Naive thymus-derived CD8-positive, alpha-beta T cell (primary cell): ENCODE data around the gene EXOC3L4. TPM values are rescaled to one million over a fixed set of nuclear protein-coding genes. Genes with fewer than 3 reads are reported as not detected.

Experiments used
- ATAC-seq, 2 donors: fragments of 150-1000 bp; cut with Tn5 transposase in 1 of 2; sonication (Bioruptor Pico), chemical (Tn5 transposase) in 1 of 2; 1 replicate in 1 of 2; 2 replicates in 1 of 2; pipeline ENCODE4 v1.10.0; 2021; ENCODE audit warnings: mild to moderate bottlenecking in 2 of 2, moderate library complexity in 2 of 2
- POLR2A ChIA-PET: fragments of 350-600 bp; sonication (Branson Sonifier 250); formaldehyde crosslinking; loops from one replicate; lab custom pipeline; 2021; ENCODE audit warnings: antibody characterized with exemption; lab: Charles Lee
- DNase-seq, 10 donors: peaks; one replicate each; pipeline versions ENCODE4 v3.0.0 to v3.0.0-alpha.2; 2020 to 2022
- H3K27ac Mint-ChIP-seq, 10 donors: one replicate each; pipeline ENCODE4 v1.8.0; 2020 to 2022; ENCODE audit warnings: mild to moderate bottlenecking in 10 of 10, mixed read lengths in 10 of 10, moderate library complexity in 4 of 10, inconsistent platforms in 1 of 10
- H3K27me3 Mint-ChIP-seq, 5 donors: one replicate each; pipeline ENCODE4 v1.8.0; 2021 to 2022; ENCODE audit warnings: mixed read lengths in 5 of 5
- H3K36me3 Mint-ChIP-seq, 3 donors: one replicate each; pipeline ENCODE4 v1.8.0; 2020 to 2022; ENCODE audit warnings: mixed read lengths in 3 of 3, mild to moderate bottlenecking in 2 of 3, inconsistent platforms in 1 of 3
- H3K4me1 Mint-ChIP-seq, 4 donors: one replicate each; pipeline ENCODE4 v1.8.0; 2021 to 2022; ENCODE audit warnings: mixed read lengths in 4 of 4
- H3K4me3 Mint-ChIP-seq, 10 donors: one replicate each; pipeline ENCODE4 v1.8.0; 2020 to 2022; ENCODE audit warnings: mild to moderate bottlenecking in 10 of 10, mixed read lengths in 10 of 10, moderate library complexity in 6 of 10, inconsistent platforms in 1 of 10
- H3K9me3 Mint-ChIP-seq, 9 donors: one replicate each; pipeline ENCODE4 v1.8.0; 2020 to 2022; ENCODE audit warnings: mixed read lengths in 9 of 9, mild to moderate bottlenecking in 3 of 9, inconsistent platforms in 1 of 9, moderate library complexity in 1 of 9
- polyA plus RNA-seq, 3 donors: library from polyadenylated mRNA; unstranded; fragments of 300-500 nt; fragmentation: Illumina TruSeq; gene quantifications; one replicate each; pipeline ENCODE4 v1.2.3, GENCODE V29; 2021
- total RNA-seq, 8 experiments: library from RNA in 2 of 8; stranded (reverse) in 2 of 8; gene quantifications; one replicate each; pipeline ENCODE4 v1.2.3 and lab custom pipeline; 2021 to 2026

EXOC3L4 gene
- total and polyA plus RNA-seq, 5 experiments from 2014 or later, result not detected

- no peak overlapping the region for H3K4me3 Mint-ChIP-seq
- H3K27ac Mint-ChIP-seq, result no peak overlapping the region
- no peak for ATAC-seq
- POLR2A ChIA-PET, result no interaction called here
- no peaks in the 10 kb centered on the region for H3K9me3 Mint-ChIP-seq
- H3K36me3 Mint-ChIP-seq, result no peaks in the 10 kb centered on the region
- H3K27me3 Mint-ChIP-seq, result peaks cover 7 to 42% (median 19%) of the 10 kb centered on the region in 5 donors
- DNase-seq, result no peak
- peaks cover 0 to 9% (median 2%) of the 10 kb centered on the region in 4 donors for H3K4me1 Mint-ChIP-seq
Observed at GRCh38 chr14:103099081-103099732, 4.7 kb downstream of the EXOC3L4 start.

- Mint-ChIP-seq H3K9me3 (no peaks in the 10 kb centered on the region), H3K4me1 (peaks cover 2 to 11% (median 4%) of the 10 kb centered on the region in 4 donors), H3K4me3 (no peak overlapping the region), H3K27me3 (peaks cover 7 to 44% (median 21%) of the 10 kb centered on the region in 5 donors), H3K27ac (no peak overlapping the region), H3K36me3 (no peaks in the 10 kb centered on the region)
- DNase-seq, result no peak
- no peak for ATAC-seq
- POLR2A ChIA-PET, result no interaction called here
Observed at GRCh38 chr14:103099733-103100280, 5.3 kb downstream of the EXOC3L4 start.

DNA sequence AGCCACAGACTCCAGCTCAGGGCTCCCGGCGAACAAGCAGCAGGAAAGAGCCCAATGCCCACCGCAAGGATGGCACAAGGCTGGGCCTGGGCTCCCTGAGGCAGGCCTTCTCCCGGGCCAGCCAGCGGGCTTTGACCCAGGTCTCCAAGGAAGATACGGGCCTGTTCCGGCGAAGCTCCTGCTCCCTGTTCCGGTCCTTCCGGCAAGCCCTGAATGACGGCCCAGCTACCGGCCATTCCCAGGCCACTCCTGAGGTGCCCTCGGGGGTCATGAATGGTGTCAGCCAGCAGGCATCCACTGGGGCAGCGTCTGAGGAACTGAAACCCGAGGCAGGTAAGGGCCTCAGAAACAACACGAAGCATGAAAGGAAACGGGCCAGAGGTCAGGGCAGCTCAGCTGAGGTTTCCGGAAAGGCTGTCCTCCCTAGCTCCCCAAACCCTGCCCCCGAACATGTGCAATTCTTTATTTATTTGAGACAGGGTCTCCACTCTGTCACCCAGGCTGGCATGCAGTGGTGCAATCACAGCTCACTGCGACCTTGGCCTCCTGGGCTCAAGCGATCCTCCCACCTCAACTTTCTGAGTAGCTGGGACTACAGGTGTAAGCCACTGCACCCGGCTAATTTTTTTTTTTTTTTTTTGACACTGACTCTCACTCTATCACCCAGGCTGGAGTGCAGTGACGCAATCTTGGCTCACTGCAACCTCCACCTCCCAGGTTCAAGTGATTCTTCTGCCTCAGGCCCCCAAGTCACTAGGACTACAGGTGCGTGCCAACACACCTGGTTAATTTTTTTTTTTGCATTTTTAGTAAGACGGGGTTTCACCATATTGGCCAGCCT, 6.0 kb downstream of the EXOC3L4 start:
- H3K36me3 Mint-ChIP-seq, result no peaks in the 10 kb centered on the region
- H3K9me3 Mint-ChIP-seq, result no peaks in the 10 kb centered on the region
- H3K27me3 Mint-ChIP-seq, result peaks cover 7 to 51% (median 26%) of the 10 kb centered on the region in 5 donors
- no peak for ATAC-seq
- no peak overlapping the region for H3K27ac Mint-ChIP-seq
- POLR2A ChIA-PET, result no interaction called here
- peaks cover 8 to 16% (median 9%) of the 10 kb centered on the region in 4 donors for H3K4me1 Mint-ChIP-seq
- H3K4me3 Mint-ChIP-seq, result no peak overlapping the region
- no peak for DNase-seq

DNA sequence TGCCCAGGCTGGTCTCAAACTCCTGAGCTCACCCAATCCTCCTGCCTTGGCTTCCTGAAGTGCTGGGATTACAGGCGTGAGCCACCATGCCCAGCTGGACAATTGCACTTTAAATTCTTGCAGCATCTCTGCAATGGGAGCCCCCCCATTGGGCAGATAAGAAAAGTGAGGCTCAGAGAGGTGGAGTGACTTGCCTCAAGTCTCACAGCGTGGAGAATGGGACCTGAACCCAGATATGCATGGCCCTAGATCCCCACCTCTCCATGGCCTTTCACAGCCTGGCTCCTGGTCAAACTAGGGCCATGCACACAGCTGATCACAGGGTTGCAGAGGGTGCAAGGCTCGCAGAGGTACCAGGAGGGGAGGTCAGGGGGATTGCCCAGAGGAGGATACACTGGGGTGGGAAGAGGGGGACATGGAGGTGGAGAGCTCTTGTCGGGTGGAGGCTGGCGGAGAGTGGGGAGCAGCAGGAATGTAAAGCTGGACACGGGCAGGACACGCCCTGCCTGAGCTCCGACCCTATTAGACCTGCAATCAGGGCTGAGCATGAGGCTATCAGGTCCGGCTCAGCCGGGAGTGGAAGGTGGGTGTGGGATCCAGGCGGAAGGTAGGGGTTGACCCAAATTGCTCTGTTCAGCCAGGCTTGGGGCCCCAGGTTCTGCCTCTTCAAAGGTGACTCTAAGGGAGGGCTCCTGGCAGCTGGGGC, 6.9 kb downstream of the EXOC3L4 start:
- peak overlapping the region in 1 of 10 donors; percentile 29 for H3K27ac Mint-ChIP-seq
- DNase-seq, result no peak
- peaks cover 7 to 55% (median 26%) of the 10 kb centered on the region in 5 donors for H3K27me3 Mint-ChIP-seq
- no peak for ATAC-seq
- peak overlapping the region in 2 of 10 donors; percentile 18 to 19 for H3K4me3 Mint-ChIP-seq
- no peaks in the 10 kb centered on the region for H3K9me3 Mint-ChIP-seq
- H3K36me3 Mint-ChIP-seq, result no peaks in the 10 kb centered on the region
- POLR2A ChIA-PET, result no interaction called here
- peaks cover 8 to 16% (median 11%) of the 10 kb centered on the region in 4 donors for H3K4me1 Mint-ChIP-seq

DNA sequence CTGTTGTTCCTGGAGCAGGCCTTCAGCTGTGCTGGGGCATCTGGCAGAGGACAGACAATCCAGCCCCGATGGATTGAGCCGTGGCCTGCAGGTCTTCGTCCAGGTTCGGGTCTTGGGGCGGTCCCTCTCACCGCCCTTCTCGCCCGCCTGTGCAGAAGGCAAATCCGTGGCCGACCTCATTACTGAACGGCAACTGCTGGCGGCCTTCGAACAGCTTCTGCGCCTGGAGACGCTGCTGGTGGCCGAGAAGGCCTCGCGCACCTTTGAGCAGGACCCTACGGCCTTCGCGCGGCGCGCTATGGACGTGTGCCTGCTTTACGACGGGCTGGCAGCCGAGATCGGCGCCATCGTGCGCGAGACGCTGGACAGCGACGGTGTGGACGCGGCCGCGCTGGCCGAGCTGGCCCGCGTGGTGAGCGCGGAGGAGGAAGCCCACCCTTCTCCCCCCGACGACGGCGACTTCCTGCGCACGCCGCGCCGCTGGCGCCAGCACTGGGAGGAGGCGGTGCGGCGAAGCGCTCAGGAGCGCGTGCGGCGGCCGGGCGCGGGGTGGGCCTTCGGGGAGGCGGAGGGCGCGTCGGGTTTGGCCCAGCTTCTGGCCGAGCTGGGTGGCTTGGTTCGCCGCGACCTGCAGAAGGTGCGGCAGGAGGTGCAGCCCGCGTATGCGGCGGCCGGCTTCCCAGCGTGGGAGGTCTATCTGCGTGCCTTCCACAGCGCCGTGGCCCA, 7.6 kb downstream of the EXOC3L4 start:
- Mint-ChIP-seq H3K27me3 (peaks cover 7 to 52% (median 24%) of the 10 kb centered on the region in 5 donors), H3K27ac (no peak overlapping the region), H3K4me1 (peaks cover 8 to 16% (median 11%) of the 10 kb centered on the region in 4 donors), H3K36me3 (no peaks in the 10 kb centered on the region), H3K4me3 (no peak overlapping the region), H3K9me3 (no peaks in the 10 kb centered on the region)
- no peak for DNase-seq
- ATAC-seq, result no peak
- POLR2A ChIA-PET, result no interaction called here

GRCh38 chr14:103102689-103103260, 8.2 kb downstream of the EXOC3L4 start:
- POLR2A ChIA-PET, result no interaction called here
- Mint-ChIP-seq H3K27me3 (peaks cover 7 to 49% (median 21%) of the 10 kb centered on the region in 5 donors), H3K36me3 (no peaks in the 10 kb centered on the region), H3K4me1 (peaks cover 8 to 16% (median 11%) of the 10 kb centered on the region in 4 donors), H3K9me3 (no peaks in the 10 kb centered on the region), H3K27ac (no peak overlapping the region), H3K4me3 (no peak overlapping the region)
- no peak for ATAC-seq
- no peak for DNase-seq

DNA sequence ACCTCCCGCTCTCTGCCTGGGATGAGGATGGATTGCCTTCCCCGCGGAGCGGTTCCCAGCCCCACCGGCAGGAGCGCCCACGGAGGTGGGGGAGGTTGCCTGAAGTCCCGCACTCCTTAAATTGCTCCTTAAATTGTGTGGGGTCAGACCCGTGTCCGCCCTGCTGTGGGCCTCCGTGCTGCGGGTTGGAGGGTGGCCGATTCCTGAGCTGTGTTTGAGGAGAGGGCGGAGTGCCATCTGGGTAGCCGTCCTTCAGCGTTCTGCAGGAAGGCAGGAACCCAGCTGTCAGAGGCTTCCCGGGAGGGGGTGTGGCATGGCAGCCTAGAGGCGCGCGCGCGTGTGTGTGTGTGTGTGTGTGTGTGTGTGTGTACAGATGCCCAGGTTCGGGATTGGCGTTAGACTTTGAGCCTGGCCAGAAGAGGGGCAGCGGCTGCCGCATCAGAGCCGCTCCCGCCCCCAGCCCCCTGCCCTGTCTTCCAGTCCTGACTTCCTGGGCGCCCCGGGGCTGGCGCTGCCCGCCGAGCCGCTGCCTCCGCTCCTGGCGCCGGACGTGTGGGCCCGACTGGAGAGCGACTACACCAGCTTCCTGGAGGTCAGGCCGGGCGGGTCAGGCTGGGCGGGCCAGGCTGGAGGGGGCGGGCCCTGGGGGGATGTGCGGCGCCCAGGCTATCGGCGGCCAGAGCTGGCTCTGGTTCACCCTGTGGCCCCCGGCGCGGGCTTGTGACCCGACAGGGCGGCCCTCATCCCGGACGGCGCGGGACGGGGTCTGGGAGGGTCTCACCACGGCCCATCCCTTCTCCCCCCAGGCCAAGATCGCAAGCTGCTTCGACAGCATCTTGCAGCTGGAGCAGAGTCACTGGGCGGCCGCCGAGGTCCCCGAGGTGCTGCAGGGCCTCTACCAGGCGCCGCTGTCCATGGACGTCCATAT, 9.2 kb downstream of the EXOC3L4 start:
- H3K9me3 Mint-ChIP-seq, result no peaks in the 10 kb centered on the region
- peak overlapping the region in 4 of 10 donors; percentile 14 to 41 (median 34) for H3K4me3 Mint-ChIP-seq
- H3K36me3 Mint-ChIP-seq, result no peaks in the 10 kb centered on the region
- DNase-seq, result no peak
- no peak overlapping the region for H3K27ac Mint-ChIP-seq
- peaks cover 7 to 44% (median 21%) of the 10 kb centered on the region in 5 donors for H3K27me3 Mint-ChIP-seq
- no peak for ATAC-seq
- POLR2A ChIA-PET, result no interaction called here
- peaks cover 8 to 16% (median 11%) of the 10 kb centered on the region in 4 donors for H3K4me1 Mint-ChIP-seq

DNA sequence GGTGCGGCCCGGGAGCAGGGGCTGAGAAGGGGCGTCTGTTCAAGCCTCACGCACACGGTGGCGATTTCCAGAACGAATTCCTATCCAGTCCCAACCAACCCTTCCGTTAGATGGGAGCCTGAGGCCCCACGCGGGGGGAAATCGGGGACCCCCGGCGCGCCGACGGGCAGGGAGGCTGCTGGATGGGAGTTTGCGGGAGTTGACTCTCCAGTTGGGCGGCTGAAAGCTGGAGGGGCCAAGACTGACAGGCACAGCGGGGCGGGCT, 9.8 kb downstream of the EXOC3L4 start:
- H3K27me3 Mint-ChIP-seq, result peaks cover 7 to 44% (median 21%) of the 10 kb centered on the region in 5 donors
- ATAC-seq (no peak), DNase-seq (no peak)
- no peak overlapping the region for H3K27ac Mint-ChIP-seq
- H3K4me1 Mint-ChIP-seq, result peaks cover 8 to 16% (median 11%) of the 10 kb centered on the region in 4 donors
- no peak overlapping the region for H3K4me3 Mint-ChIP-seq
- no peaks in the 10 kb centered on the region for H3K9me3 Mint-ChIP-seq
- H3K36me3 Mint-ChIP-seq, result no peaks in the 10 kb centered on the region
- POLR2A ChIA-PET, result no interaction called here

DNA sequence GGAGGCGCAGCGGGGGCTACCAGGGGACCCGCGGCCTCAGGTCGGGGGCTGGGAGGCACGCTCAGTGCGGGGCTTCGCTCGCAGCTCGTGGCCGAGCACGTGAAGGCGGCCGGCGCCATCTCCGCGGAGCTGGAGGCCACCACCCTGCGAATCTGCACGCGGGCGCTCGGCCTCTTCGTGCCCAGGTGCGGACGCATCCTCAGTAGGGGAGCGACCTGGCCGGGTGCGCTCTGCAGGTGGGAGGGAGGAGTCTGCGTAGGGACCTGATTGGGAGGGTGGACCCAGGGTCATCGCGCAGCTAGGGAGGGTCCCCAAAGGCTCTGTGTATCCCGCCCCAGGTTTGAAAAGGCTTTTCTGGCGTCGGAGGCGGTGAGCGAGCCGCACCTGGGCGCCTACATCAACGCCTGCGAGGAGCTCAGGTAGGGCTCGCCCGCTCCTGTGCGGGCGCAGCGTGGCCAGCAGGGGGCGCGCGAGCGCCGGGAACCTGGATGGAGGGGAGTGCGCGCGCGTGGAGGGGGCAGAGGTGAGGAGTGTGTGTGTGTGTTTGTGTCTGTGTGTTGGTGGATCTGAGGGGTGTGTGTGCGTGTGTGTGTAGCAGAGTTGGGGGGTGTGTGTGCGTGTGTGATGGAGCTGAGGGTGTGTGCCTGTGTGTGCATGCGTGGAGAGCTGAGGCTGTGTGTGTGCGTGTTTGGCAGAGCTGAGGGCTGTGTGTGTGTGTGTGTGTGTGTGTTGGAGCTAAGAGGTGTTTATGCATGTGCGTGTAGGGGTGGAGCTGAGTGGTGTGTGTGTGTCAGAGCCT, 10.3 kb downstream of the EXOC3L4 start:
- POLR2A ChIA-PET, result interaction anchor here (0.6 kb wide), 1 partner anchor 76 kb away, joined by 3 read pairs; no protein-coding TSS in a partner anchor
- H3K4me3 Mint-ChIP-seq, result peak overlapping the region in 5 of 10 donors; percentile 24 to 68 (median 49)
- peak; percentile 95 to 99 for ATAC-seq

DNA sequence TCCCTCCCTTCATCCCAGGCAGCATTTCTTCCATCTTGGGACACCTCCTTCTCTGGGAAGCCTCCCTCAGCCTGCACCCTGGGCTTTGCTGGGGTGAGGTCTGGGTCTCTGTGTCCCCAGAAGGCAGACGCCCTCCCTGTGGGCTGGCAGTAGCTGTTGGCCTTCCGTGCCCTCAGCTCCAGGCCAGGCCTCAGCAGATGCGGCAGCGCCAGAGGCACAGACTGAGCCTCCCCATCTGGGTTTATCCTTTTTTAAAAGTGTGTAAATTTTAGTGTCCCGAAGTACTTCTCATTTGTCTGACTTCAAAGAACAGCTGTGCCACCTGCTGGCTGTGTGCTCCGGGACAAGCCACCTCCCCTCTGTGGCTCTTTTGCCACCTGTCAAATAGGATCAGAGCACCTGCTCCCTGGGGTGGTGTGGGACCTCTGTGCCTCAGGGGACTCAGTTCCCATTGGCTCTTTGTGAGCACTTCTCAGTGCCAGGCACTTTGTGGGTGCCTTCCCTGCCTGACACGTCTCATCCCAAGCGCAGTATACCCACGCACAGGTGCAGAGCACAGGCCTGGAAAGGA, 11.1 kb downstream of the EXOC3L4 start:
- no peak for ATAC-seq
- Mint-ChIP-seq H3K36me3 (no peaks in the 10 kb centered on the region), H3K27ac (peak overlapping the region in 2 of 10 donors; percentile 21 to 90), H3K4me1 (peaks cover 8 to 16% (median 11%) of the 10 kb centered on the region in 4 donors), H3K27me3 (peaks cover 7 to 49% (median 23%) of the 10 kb centered on the region in 5 donors), H3K9me3 (no peaks in the 10 kb centered on the region), H3K4me3 (peak overlapping the region in 1 of 10 donors; percentile 7)
- POLR2A ChIA-PET, result no interaction called here
- DNase-seq, result no peak

More for the DNA sequence above, 10.3 kb downstream of the EXOC3L4 start:
- no peaks in the 10 kb centered on the region for H3K36me3 Mint-ChIP-seq
- DNase-seq, result peak; percentile 57 to 84 (median 75)
- H3K27ac Mint-ChIP-seq, result peak overlapping the region in 3 of 10 donors; percentile 35 to 90 (median 48)
- peaks cover 8 to 16% (median 11%) of the 10 kb centered on the region in 4 donors for H3K4me1 Mint-ChIP-seq
- H3K27me3 Mint-ChIP-seq, result peaks cover 7 to 45% (median 21%) of the 10 kb centered on the region in 5 donors
- H3K9me3 Mint-ChIP-seq, result no peaks in the 10 kb centered on the region
